Measurements from ENCODE around the gene CAMK2A.

GRCh38 chr5:150245808-150246207, 43.8 kb downstream of the CAMK2A start:
- no peak for TF ChIP-seq CTCF (IDR thresholded peaks at IDR 0.05; ENCODE audit: insufficient read depth, low read length)
- no peak for TF ChIP-seq POLR2AphosphoS5 (IDR thresholded peaks at IDR 0.05; ENCODE audit: low read depth)
